ENCODE results near the gene SCRN2. TPM values are rescaled to one million over a fixed set of nuclear protein-coding genes. Genes with fewer than 3 reads are reported as not detected.
A peak's percentile ranks its signal among the peaks of the same experiment; 100 is the strongest.

The SCRN2 gene
- polyA plus RNA-seq, 3 donors = 56.2 to 92.0 (median 76.7) TPM

- peak; percentile 54 for DNase-seq
Measured at GRCh38 chr17:47850692-47851573, 9.9 kb upstream of the SCRN2 start, which contains the start of gene SP6. SP6 (minus strand) TSS chr17:47851163; CDS start chr17:47848429, 2,734 bp downstream.

DNA sequence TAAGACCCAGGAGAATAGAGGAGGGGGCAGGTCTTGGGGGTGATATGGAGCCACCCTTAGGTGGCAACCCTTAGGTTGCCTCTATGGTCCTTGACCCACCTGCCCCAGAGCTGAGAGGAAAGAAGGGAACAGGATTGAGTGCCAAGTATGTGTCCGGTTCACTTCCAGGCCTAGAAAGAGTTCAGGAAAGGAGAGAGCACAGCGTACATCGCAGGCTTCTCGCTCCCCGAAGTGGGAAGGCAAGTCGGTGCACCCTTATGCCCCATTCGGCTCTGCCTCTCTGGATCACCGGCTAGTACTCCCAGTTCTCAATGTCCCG lies 9.3 kb upstream of the SCRN2 start:
- DNase-seq = no peak

DNA sequence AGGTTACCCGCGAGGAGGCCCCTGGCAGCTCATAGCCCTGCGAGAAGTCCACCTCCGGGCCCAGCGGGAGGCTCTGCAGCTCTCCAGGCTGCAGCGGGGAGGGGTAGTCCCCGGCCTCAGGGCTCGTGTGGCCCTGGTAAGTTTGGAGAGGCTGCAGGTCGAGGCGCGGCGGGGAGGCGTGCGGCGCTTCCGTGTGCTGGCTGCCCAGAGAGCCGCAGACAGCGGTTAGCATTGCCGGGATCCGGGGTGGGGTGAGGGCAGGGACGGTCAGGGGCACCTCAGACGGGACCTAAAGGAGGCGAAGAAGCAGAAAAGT lies 7.1 kb upstream of the SCRN2 start:
- no peak for DNase-seq

- DNase-seq = no peak
Measured at GRCh38 chr17:47847341-47848197, 6.5 kb upstream of the SCRN2 start.

GRCh38 chr17:47846716-47847340 lies 5.8 kb upstream of the SCRN2 start:
- no peak for DNase-seq

DNA sequence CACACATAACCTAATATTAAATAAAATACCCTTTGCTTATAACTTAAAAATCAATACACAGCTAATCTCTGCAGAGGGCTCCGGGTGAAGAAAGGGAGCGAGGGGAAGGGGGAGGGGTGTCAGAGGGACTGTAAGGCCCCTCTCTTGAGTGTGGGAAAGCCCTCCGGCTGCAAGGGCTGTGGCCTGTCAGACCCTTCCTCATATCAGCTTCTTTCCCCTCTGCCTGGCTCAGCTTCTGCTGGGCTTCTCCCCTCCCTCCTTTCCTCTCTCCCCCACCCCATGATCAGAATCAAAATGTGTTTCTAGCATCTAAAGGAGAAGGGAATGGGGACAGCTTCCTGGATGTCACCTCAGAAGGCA lies 4.6 kb upstream of the SCRN2 start:
- no peak for DNase-seq

DNA sequence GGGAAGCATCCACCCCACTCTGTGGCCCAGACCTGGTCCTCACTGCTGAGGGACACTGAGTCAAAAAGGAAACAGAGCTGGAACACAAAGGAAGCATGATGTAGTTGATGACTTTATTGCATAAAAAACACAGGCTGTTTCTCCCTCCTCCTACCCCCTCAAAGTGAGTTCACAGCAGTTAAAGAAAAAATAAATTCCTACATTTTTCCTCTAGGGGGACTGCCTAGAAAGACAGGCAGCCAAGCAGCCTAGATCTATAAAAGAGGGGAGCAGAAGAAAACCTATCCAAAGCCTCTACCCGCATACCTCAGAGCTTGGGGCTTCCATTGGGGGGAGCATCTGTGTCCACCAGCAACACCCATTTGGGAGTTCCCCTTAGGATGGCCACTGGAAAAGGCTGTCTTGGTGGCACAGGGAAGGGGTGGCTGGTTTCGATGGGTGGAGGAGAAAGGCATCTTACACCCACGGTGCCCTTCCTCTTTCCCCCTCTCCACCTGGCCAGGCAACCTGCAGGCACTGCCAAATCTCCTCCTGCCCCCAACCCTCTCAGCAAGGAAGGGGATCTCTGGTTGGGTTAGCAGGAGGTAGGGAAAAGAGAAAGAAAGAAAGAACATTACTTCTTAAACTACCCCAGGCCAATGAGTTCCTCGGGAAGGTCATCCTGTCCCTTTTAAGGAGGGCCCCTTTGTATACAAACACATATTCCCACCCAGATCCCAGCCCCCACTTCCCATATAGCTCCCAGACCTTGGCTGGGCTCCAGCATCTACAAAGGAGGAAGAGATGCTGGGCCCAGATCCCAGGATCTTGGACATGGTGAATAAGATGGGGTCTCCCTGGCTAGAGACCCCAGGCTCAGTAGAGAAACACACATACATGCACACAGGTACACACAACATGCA lies 4.0 kb upstream of the SCRN2 start:
- DNase-seq = no peak

DNA sequence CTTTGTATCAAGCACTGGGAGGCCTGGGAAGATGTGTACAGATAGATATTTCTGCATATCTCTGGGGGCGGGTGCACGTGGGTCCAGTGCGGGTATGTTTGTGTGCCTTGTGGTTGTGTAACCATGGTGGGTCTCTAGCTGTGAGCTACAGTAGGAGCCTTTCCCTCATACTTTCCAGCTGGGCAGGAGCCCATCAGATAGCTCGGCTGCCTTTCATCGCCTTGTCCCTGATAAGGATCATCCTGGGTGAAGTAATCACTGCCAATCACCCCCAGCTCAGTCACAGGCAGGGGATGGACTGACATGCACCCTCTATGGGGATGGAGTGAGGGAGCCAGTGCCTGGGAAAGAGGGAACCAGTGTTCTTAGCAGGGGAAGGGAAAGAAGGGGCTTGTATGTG lies 3.2 kb upstream of the SCRN2 start:
- no peak for DNase-seq

DNA sequence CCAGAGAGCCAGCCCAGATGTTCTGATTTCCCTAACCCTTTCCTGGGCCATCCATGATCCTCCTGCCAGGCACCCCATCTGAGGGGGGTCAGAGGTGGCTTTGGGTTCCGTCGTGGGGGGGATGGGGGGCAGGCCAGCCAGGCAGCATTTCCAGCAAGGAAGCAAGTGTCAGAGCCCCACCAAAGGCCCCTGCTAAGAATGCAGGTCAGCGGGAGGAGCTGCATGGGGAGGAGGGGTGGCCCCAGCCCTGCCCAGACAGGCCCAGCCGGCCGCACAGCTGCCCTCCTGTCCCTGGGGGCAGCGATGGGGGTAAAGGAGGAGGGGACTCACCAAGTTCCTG lies 2.3 kb upstream of the SCRN2 start:
- DNase-seq = no peak

DNA sequence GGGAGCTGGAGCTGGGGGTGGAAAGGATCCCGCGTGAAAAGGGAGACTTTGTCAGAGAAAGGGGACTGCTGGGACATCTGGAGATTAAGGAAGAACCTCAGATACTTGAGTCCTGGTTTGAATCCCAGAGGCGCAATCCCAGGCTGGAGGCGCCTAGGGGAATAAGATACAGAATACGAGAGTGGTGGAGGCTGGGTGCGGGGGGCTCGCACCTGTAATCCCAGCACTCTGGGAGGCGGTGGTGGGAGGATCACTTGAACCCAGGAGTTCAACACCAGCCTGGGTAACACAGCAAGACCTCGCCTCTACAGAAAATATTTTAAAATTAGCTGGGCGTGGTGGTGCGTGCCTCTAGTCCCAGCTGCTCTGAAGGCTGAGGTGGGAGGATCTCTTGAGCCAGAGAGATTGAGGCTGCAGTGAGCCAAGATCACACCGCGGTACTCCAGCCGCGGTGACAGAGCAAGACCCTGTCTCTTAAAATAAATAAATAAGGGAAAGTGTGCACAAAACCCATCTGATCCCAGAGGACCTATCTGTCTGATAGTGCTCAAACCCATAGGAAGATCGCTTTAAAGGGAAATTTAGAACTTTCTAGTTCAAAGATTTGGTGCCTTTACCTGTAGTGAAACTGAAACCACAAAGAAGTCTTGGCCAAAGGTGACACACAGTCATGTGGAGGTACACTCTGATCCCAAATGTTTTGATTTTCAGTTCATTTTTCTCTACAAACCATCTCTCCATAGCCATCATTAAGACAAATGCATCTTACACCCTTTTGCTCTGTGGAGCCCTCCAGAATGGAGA lies 617 bp upstream of the SCRN2 start:
- no peak for DNase-seq

- no peak for DNase-seq
Measured at GRCh38 chr17:47840001-47840741, 902 bp downstream of the SCRN2 start.

GRCh38 chr17:47839071-47839470 lies 2.0 kb downstream of the SCRN2 start:
- DNase-seq = no peak

GRCh38 chr17:47838636-47839035 lies 2.4 kb downstream of the SCRN2 start:
- DNase-seq = no peak

- DNase-seq = no peak
Measured at GRCh38 chr17:47837401-47838039, 3.6 kb downstream of the SCRN2 start.

DNA sequence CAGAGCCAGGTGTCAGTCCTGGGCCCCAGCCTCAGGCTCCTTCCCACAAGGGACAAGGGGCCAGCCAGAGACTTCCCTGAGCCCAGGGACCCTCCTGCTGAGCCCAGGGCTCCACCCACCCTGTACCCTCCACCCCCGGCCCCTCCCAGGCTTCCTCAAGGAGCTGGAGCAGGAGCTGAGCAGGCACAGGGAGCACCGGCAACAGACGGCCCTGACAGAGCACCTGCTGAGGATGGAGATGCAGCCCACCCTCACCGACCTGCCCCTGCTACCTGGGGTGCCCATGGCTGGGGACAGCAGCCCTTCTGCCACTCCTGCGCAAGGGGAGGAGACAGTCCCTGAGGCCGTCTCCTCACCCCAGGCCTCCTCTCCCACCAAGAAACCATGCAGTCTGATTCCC lies 4.5 kb downstream of the SCRN2 start:
- DNase-seq = no peak

GRCh38 chr17:47834756-47835155 lies 6.3 kb downstream of the SCRN2 start:
- DNase-seq = no peak

DNA sequence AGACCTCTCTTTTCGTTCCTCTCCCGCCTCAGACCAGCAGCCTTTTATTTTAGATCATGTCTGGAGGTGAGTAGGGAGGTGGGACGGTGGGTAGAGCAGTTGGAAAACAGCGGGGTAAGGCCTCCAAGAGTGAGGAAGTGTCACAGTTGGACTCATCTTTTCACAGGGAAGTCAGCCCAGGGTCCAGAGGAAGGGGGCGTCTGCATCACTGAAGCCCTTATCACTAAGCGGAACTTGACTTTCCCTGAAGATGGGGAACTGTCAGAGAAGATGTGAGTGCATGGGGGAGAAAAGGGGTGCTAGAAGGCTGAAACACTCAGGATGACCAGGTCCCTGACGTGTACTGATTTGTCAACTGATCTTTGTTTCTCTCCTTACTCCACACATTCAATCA lies 9.1 kb downstream of the SCRN2 start:
- DNase-seq = no peak

GRCh38 chr17:47831003-47831933 lies 9.8 kb downstream of the SCRN2 start, which contains the start of the genes LRRC46 and MRPL10:
LRRC46 (plus strand) TSS chr17:47831670; CDS start chr17:47831990, 320 bp downstream.
MRPL10 (minus strand) TSS chr17:47831541; CDS start chr17:47831511, 30 bp downstream.
- peak; percentile 95 for DNase-seq
